ENCODE measurements around the gene FAN1. TPM values are rescaled to one million over a fixed set of nuclear protein-coding genes. Genes with fewer than 3 reads are reported as not detected.

The FAN1 gene
- total and polyA plus RNA-seq, 2 of the 4 experiments (the other 2 are of a cell fraction) = 7.6 to 12.4 TPM

- Histone ChIP-seq H3K79me1 (ENCODE audit: low read depth in 1 of 2, low read length in 2 of 2) (no peaks in the 10 kb centered on the region; a peak in 1 of 4 replicates), H2BK5ac (ENCODE audit: low read depth, low read length, poor library complexity, severe bottlenecking) (no peak overlapping the region), H3K18ac (ENCODE audit: low read depth, low read length) (no peak overlapping the region), H2AK5ac (ENCODE audit: low read depth, low read length) (no peak overlapping the region), H2AFZ (replicated peaks; ENCODE audit: low read length, poor library complexity) (no peak overlapping the region), H2BK20ac (ENCODE audit: low read depth, low read length) (no peak overlapping the region), H4K5ac (ENCODE audit: low read depth, low read length) (no peak overlapping the region), H3K27ac (ENCODE audit: insufficient read depth, low read length) (no peak overlapping the region), H4K20me1 (ENCODE audit: insufficient read depth, low read length) (peaks cover 16% of the 10 kb centered on the region; the same call in 1 of the 2 replicates), H3K4ac (ENCODE audit: low read depth, low read length) (no peak overlapping the region), H2AK9ac (replicated peaks; ENCODE audit: low read depth, low read length, poor library complexity) (no peak overlapping the region), H3K9me3 (ENCODE audit: control insufficient read depth, insufficient read depth, low read length) (no peaks in the 10 kb centered on the region), H3K4me3 (ENCODE audit: insufficient read depth, low read depth, low read length) (no peak overlapping the region), H3K36me3 (ENCODE audit: control insufficient read depth, insufficient read depth, low read length) (peaks cover 50% of the 10 kb centered on the region), H3K4me2 (ENCODE audit: low read depth, low read length) (no peak overlapping the region), H2BK15ac (ENCODE audit: low read depth, low read length) (no peak overlapping the region), H3K27me3 (ENCODE audit: control insufficient read depth, insufficient read depth, low read length) (no peaks in the 10 kb centered on the region; the same call in 1 of the 2 replicates), H2BK120ac (ENCODE audit: low read depth, low read length) (no peak overlapping the region), H3K56ac (ENCODE audit: extremely low read depth, insufficient read depth, low read length) (no peak overlapping the region), H3K23ac (ENCODE audit: low read depth, low read length) (no peak overlapping the region), H4K8ac (ENCODE audit: low read depth in 2 of 2, low read length in 2 of 2) (no peak overlapping the region), H3K14ac (replicated peaks; ENCODE audit: low read depth, low read length) (no peak overlapping the region), H3K9ac (ENCODE audit: low read depth, low read length) (no peak overlapping the region), H3K9me1 (ENCODE audit: insufficient read depth, low read length) (peaks cover 12% of the 10 kb centered on the region; the same call in 1 of the 2 replicates), H4K91ac (ENCODE audit: insufficient read depth, low read depth, low read length) (no peak overlapping the region), H3K4me1 (ENCODE audit: control insufficient read depth, insufficient read depth, low read length) (peaks cover 14% of the 10 kb centered on the region)
- POLR2A ChIA-PET (ENCODE audit: unreplicated experiment) = no interaction called here
- intact Hi-C loops (cut with micrococcal nuclease) = no loop called here
- CTCF ChIA-PET = no interaction called here
- TF ChIP-seq MAZ (IDR thresholded peaks at IDR 0.05; ENCODE audit: borderline replicate concordance, low read depth, low read length) (no peak), RFX5 (IDR thresholded peaks at IDR 0.05; ENCODE audit: low read depth, low read length) (no peak), MAFK (IDR thresholded peaks at IDR 0.05; ENCODE audit: low read depth, low read length) (no peak), FOS (IDR thresholded peaks at IDR 0.05; ENCODE audit: low read depth, low read length) (no peak), RCOR1 (IDR thresholded peaks at IDR 0.05; ENCODE audit: insufficient replicate concordance, low read length) (no peak), POLR2A (IDR thresholded peaks at IDR 0.05; ENCODE audit: low read depth, low read length) (no peak), BHLHE40 (IDR thresholded peaks at IDR 0.05; ENCODE audit: low read depth, low read length) (no peak), SMC3 (IDR thresholded peaks at IDR 0.05; ENCODE audit: low read depth, low read length) (no peak), CEBPB (IDR thresholded peaks at IDR 0.05; ENCODE audit: low read depth, low read length) (no peak), CTCF (conservative IDR thresholded peaks at IDR 0.05; ENCODE audit: low read depth, low read length) (no peak), CHD1 (IDR thresholded peaks at IDR 0.05; ENCODE audit: low read depth, low read length) (no peak), RAD21 (IDR thresholded peaks at IDR 0.05; ENCODE audit: low read length) (no peak), NFE2L2 (IDR thresholded peaks at IDR 0.05; ENCODE audit: low read depth, low read length) (no peak), MXI1 (IDR thresholded peaks at IDR 0.05; ENCODE audit: borderline replicate concordance, low read depth, low read length) (no peak)
- TF ChIP-seq, protein P1, sequence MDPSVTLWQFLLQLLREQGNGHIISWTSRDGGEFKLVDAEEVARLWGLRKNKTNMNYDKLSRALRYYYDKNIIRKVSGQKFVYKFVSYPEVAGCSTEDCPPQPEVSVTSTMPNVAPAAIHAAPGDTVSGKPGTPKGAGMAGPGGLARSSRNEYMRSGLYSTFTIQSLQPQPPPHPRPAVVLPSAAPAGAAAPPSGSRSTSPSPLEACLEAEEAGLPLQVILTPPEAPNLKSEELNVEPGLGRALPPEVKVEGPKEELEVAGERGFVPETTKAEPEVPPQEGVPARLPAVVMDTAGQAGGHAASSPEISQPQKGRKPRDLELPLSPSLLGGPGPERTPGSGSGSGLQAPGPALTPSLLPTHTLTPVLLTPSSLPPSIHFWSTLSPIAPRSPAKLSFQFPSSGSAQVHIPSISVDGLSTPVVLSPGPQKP (IDR thresholded peaks at IDR 0.05; ENCODE audit: borderline replicate concordance, low read depth, low read length) = no peak
- TF ChIP-seq, protein P2, sequence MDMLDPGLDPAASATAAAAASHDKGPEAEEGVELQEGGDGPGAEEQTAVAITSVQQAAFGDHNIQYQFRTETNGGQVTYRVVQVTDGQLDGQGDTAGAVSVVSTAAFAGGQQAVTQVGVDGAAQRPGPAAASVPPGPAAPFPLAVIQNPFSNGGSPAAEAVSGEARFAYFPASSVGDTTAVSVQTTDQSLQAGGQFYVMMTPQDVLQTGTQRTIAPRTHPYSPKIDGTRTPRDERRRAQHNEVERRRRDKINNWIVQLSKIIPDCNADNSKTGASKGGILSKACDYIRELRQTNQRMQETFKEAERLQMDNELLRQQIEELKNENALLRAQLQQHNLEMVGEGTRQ (IDR thresholded peaks at IDR 0.05; ENCODE audit: low read depth, low read length) = no peak
- no peak for ATAC-seq (ENCODE audit: low read depth)
- DNase-seq = no peak
- WGBS, 2 experiments (ENCODE audit: extremely low coverage in 2 of 2, insufficient read length in 1 of 2) = no CpG with 5 or more reads among the region's 4 CpGs
- in situ Hi-C loops (cut with MboI; ENCODE audit: low sequenced_read_pairs) = no loop called here
- no TSS peak for BruUV-seq (replicated peaks)
- dilution Hi-C loops (cut with HindIII; ENCODE audit: low sequenced_read_pairs, unreplicated experiment) = no loop called here
Observed at GRCh38 chr15:30921106-30921505, 17.4 kb downstream of the FAN1 start.
